KMS-11 (cell line): ENCODE measurements around the gene TPRX2.

ENCODE experiments used
- H2AFZ ChIP-seq: fragments of 200-600 bp; sonication (generic); 2 replicates; pipeline ENCODE4 v1.6.1; 2016; ENCODE audit warnings: antibody characterized with exemption, mixed run types, low read depth
- H3K27ac ChIP-seq: fragments of 200-600 bp; sonication (generic); 2 replicates; pipeline ENCODE4 v1.6.1; 2016; ENCODE audit warnings: mild to moderate bottlenecking, mixed run types
- H3K27me3 ChIP-seq: fragments of 200-600 bp; sonication (generic); 2 replicates; pipeline ENCODE4 v1.6.1; 2017; ENCODE audit warnings: mild to moderate bottlenecking, low read depth, mixed run types, moderate library complexity; ENCODE audit not compliant: insufficient read depth
- H3K36me3 ChIP-seq: fragments of 200-600 bp; sonication (generic); 2 replicates; pipeline ENCODE4 v1.6.1; 2017; ENCODE audit warnings: mild to moderate bottlenecking, mixed run types; ENCODE audit not compliant: insufficient read depth
- H3K4me1 ChIP-seq: fragments of 200-600 bp; sonication (generic); 2 replicates; pipeline ENCODE4 v1.6.1; 2016; ENCODE audit warnings: mild to moderate bottlenecking, low read depth, mixed run types; ENCODE audit not compliant: poor library complexity, severe bottlenecking
- H3K4me2 ChIP-seq: fragments of 200-600 bp; sonication (generic); 2 replicates; pipeline ENCODE4 v1.7.0; 2016; ENCODE audit warnings: mild to moderate bottlenecking, mixed run types
- H3K4me3 ChIP-seq: fragments of 200-600 bp; sonication (generic); IDR thresholded peaks from 2 replicates; pipeline ENCODE4 v1.6.1; 2017; ENCODE audit warnings: low read depth, low read length, mixed read lengths; ENCODE audit not compliant: insufficient read depth
- H3K79me2 ChIP-seq: fragments of 200-600 bp; sonication (generic); 2 replicates; pipeline ENCODE4 v1.6.1; 2016; ENCODE audit warnings: low read depth, mixed run types; ENCODE audit not compliant: insufficient read depth
- H3K9ac ChIP-seq: fragments of 200-600 bp; sonication (generic); 2 replicates; pipeline ENCODE4 v1.6.1; 2016; ENCODE audit warnings: mild to moderate bottlenecking, mixed run types
- H4K20me1 ChIP-seq: fragments of 200-600 bp; sonication (generic); 2 replicates; pipeline ENCODE4 v1.6.1; 2016; ENCODE audit warnings: mild to moderate bottlenecking, mixed run types; ENCODE audit not compliant: insufficient read depth
- CTCF ChIP-seq: fragments of 200-600 bp; sonication (generic); conservative IDR thresholded peaks from 2 replicates; pipeline ENCODE4 v1.6.1; 2017; ENCODE audit warnings: low read depth, mild to moderate bottlenecking, antibody characterized with exemption, low read length, moderate library complexity, mixed read lengths

TPRX2 gene

GRCh38 chr19:47826800-47827199 lies 32.2 kb upstream of the TPRX2 start:
- Histone ChIP-seq H3K9ac (no peak overlapping the region), H3K4me1 (no peaks in the 10 kb centered on the region), H3K36me3 (no peaks in the 10 kb centered on the region), H3K27me3 (peaks cover 89% of the 10 kb centered on the region), H3K4me2 (no peak overlapping the region), H2AFZ (no peak overlapping the region), H4K20me1 (no peaks in the 10 kb centered on the region), H3K27ac (no peak overlapping the region), H3K79me2 (no peaks in the 10 kb centered on the region), H3K4me3 (no peak overlapping the region)
- no peak for TF ChIP-seq CTCF

- no peaks in the 10 kb centered on the region for H4K20me1 ChIP-seq
- H3K4me2 ChIP-seq, result no peak overlapping the region
- H3K27ac ChIP-seq, result no peak overlapping the region
- H3K27me3 ChIP-seq, result peaks cover 42% of the 10 kb centered on the region; the same call in 1 of the 2 replicates
- H3K79me2 ChIP-seq, result no peaks in the 10 kb centered on the region
- no peak overlapping the region for H3K9ac ChIP-seq
- H3K36me3 ChIP-seq, result no peaks in the 10 kb centered on the region
- no peak for TF ChIP-seq CTCF
- H2AFZ ChIP-seq, result no peak overlapping the region
- H3K4me3 ChIP-seq, result no peak overlapping the region
- H3K4me1 ChIP-seq, result no peaks in the 10 kb centered on the region
These were observed 26.3 kb upstream of the TPRX2 start for GRCh38 chr19:47832723-47833122.

GRCh38 chr19:47836038-47836437 lies 23.0 kb upstream of the TPRX2 start:
- no peak overlapping the region for H3K27ac ChIP-seq
- no peak overlapping the region for H3K4me3 ChIP-seq
- no peak for TF ChIP-seq CTCF
- H3K4me1 ChIP-seq, result no peaks in the 10 kb centered on the region
- no peak overlapping the region for H2AFZ ChIP-seq
- H4K20me1 ChIP-seq, result no peaks in the 10 kb centered on the region
- H3K36me3 ChIP-seq, result no peaks in the 10 kb centered on the region
- H3K79me2 ChIP-seq, result no peaks in the 10 kb centered on the region
- H3K27me3 ChIP-seq, result peaks cover 35% of the 10 kb centered on the region
- H3K4me2 ChIP-seq, result no peak overlapping the region
- H3K9ac ChIP-seq, result no peak overlapping the region

- H3K4me3 ChIP-seq, result no peak overlapping the region
- H3K4me2 ChIP-seq, result no peak overlapping the region
- H3K36me3 ChIP-seq, result no peaks in the 10 kb centered on the region
- no peaks in the 10 kb centered on the region for H3K79me2 ChIP-seq
- H3K4me1 ChIP-seq, result no peaks in the 10 kb centered on the region
- H2AFZ ChIP-seq, result no peak overlapping the region
- H3K27me3 ChIP-seq, result peaks cover 51% of the 10 kb centered on the region
- no peak overlapping the region for H3K27ac ChIP-seq
- TF ChIP-seq CTCF, result no peak
- H4K20me1 ChIP-seq, result no peaks in the 10 kb centered on the region
- no peak overlapping the region for H3K9ac ChIP-seq
These were observed 19.6 kb upstream of the TPRX2 start for GRCh38 chr19:47839411-47839810.
